HCT116 (cell line): ENCODE results near the gene PROK2. TPM values are rescaled to one million over a fixed set of nuclear protein-coding genes. Genes with fewer than 3 reads are reported as not detected.

Experiments used
- ATAC-seq: fragments of 200-7000 bp; cut with Tn5 transposase; 2 replicates; pipeline ENCODE4 v1.9.1; 2020; ENCODE audit warnings: mild to moderate bottlenecking, moderate library complexity
- BruUV-seq: library from RNA; stranded (reverse); fragments of 400-500 nt; replicated peaks from 2 replicates; lab custom pipeline; 2021; lab: Mats Ljungman, UMichigan
- CTCF ChIA-PET: fragments of 300-600 bp; sonication (Branson Sonifier 250); formaldehyde crosslinking; loops from one replicate; lab custom pipeline; 2021; ENCODE audit warnings: antibody characterized with exemption; lab: Charles Lee
- POLR2A ChIA-PET: fragments of 300-600, 350-600 bp; sonication (Branson Sonifier 250); formaldehyde crosslinking; loops from one replicate; lab custom pipeline; 2021; ENCODE audit warnings: antibody characterized with exemption; lab: Charles Lee
- RAD21 ChIA-PET, 2 experiments: fragments of 300-600 bp; sonication (Branson Sonifier 250); formaldehyde crosslinking; loops; one replicate each; lab custom pipeline; 2023; ENCODE audit warnings: low total read pairs in 2 of 2; ENCODE audit not compliant: uncharacterized antibody in 2 of 2, unreplicated experiment in 2 of 2, low non-redundant PET in 1 of 2; lab: Charles Lee
- DNase-seq: peaks from one replicate; pipeline ENCODE4 v3.0.0-alpha.2; 2010; ENCODE audit warnings: low read depth, low spot score
- H2AFZ ChIP-seq: fragments of 200-600 bp; shearing (Covaris generic), sonication (generic); 2 replicates; pipeline ENCODE4 v1.6.1; 2017; ENCODE audit warnings: low read depth, mixed run types, mixed read lengths, antibody characterized with exemption, low read length; ENCODE audit not compliant: poor library complexity, severe bottlenecking
- H3K27ac ChIP-seq: 2 replicates; pipeline ENCODE4 v1.5.1; 2012; ENCODE audit warnings: low read depth, low read length
- H3K27me3 ChIP-seq: fragments of 200-600 bp; sonication (generic); 2 replicates; pipeline ENCODE4 v1.6.1; 2016; ENCODE audit warnings: mixed run types, low read length, mixed read lengths; ENCODE audit not compliant: insufficient read depth
- H3K36me3 ChIP-seq, 2 experiments: fragments of 200-500 bp in 1 of 2; fragments of 200-600 bp in 1 of 2; sonication (Bioruptor generic) in 1 of 2; sonication (generic) in 1 of 2; 2 replicates each; pipeline versions ENCODE4 v1.5.1 to v1.6.1; 2014 to 2016; ENCODE audit warnings: low read length in 2 of 2, inconsistent platforms in 1 of 2, mixed read lengths in 1 of 2, mixed run types in 1 of 2; ENCODE audit not compliant: insufficient read depth in 2 of 2, control insufficient read depth in 1 of 2
- H3K4me1 ChIP-seq, 2 experiments: fragments of 200-600 bp in 1 of 2; sonication (generic) in 1 of 2; 2 replicates each; pipeline versions ENCODE4 v1.5.1 to v1.6.1; 2012 to 2017; ENCODE audit warnings: low read length in 2 of 2, inconsistent platforms in 1 of 2, mild to moderate bottlenecking in 1 of 2, mixed read lengths in 1 of 2, mixed run types in 1 of 2, moderate library complexity in 1 of 2; ENCODE audit not compliant: insufficient read depth in 2 of 2, control insufficient read depth in 1 of 2
- H3K4me2 ChIP-seq: fragments of 200-600 bp; sonication (generic); 2 replicates; pipeline ENCODE4 v1.6.1; 2017; ENCODE audit warnings: mixed run types, low read length, mixed read lengths
- H3K4me3 ChIP-seq, 2 experiments: fragments of 200-600 bp in 1 of 2; sonication (generic) in 1 of 2; replicated peaks in 1 of 2; 2 replicates each; pipeline ENCODE4 v1.5.1; 2011 to 2016; ENCODE audit warnings: low read length in 2 of 2, control low read depth in 1 of 2, low read depth in 1 of 2, mild to moderate bottlenecking in 1 of 2, mixed read lengths in 1 of 2, mixed run types in 1 of 2
- H3K79me2 ChIP-seq: fragments of 200-600 bp; sonication (generic); 2 replicates; pipeline ENCODE4 v1.6.1; 2017; ENCODE audit warnings: mild to moderate bottlenecking, mixed run types, low read length, moderate library complexity, mixed read lengths; ENCODE audit not compliant: insufficient read depth
- H3K9ac ChIP-seq: fragments of 200-600 bp; sonication (generic); 2 replicates; pipeline ENCODE4 v1.6.1; 2016; ENCODE audit warnings: low read length, mixed read lengths
- H3K9me2 ChIP-seq: fragments of 200-600 bp; sonication (generic), shearing (Covaris generic); 2 replicates; pipeline ENCODE4 v1.6.1; 2017; ENCODE audit warnings: mixed run types, mild to moderate bottlenecking, moderate library complexity; ENCODE audit not compliant: insufficient read depth
- H3K9me3 ChIP-seq, 2 experiments: fragments of 200-500 bp in 1 of 2; fragments of 200-600 bp in 1 of 2; sonication (Bioruptor generic) in 1 of 2; sonication (generic) in 1 of 2; 2 replicates each; pipeline ENCODE4 v1.6.1; 2014 to 2017; ENCODE audit warnings: low read length in 2 of 2, mixed read lengths in 2 of 2, inconsistent platforms in 1 of 2, low read depth in 1 of 2, mild to moderate bottlenecking in 1 of 2, mixed run types in 1 of 2, moderate library complexity in 1 of 2; ENCODE audit not compliant: control insufficient read depth in 1 of 2, insufficient read depth in 1 of 2
- H4K20me1 ChIP-seq: fragments of 200-600 bp; sonication (generic), shearing (Covaris generic); 2 replicates; pipeline ENCODE4 v1.6.1; 2017; ENCODE audit warnings: mixed run types, mild to moderate bottlenecking, moderate library complexity; ENCODE audit not compliant: insufficient read depth
- CBX3 ChIP-seq: IDR thresholded peaks from 2 replicates; pipeline ENCODE4 v1.6.1; 2012; ENCODE audit warnings: low read depth
- EGR1 ChIP-seq: IDR thresholded peaks from 2 replicates; pipeline ENCODE4 v1.6.1; 2012; ENCODE audit warnings: low read depth
- EZH2 ChIP-seq: fragments of 200-600 bp; sonication (generic); IDR thresholded peaks from 2 replicates; pipeline ENCODE4 v1.6.1; 2017; ENCODE audit warnings: antibody characterized with exemption, mixed run types
- EZH2phosphoT487 ChIP-seq: fragments of 200-600 bp; IDR thresholded peaks from 2 replicates; pipeline ENCODE4 v1.6.1; 2018; ENCODE audit warnings: antibody characterized with exemption, borderline replicate concordance
- FOSL1 ChIP-seq: IDR thresholded peaks from 2 replicates; pipeline ENCODE4 v1.6.1; 2012; ENCODE audit warnings: low read depth
- JUND ChIP-seq: IDR thresholded peaks from 2 replicates; pipeline ENCODE4 v1.6.1; 2012
- POLR2A ChIP-seq: IDR thresholded peaks from 2 replicates; pipeline ENCODE4 v1.7.0; 2011; ENCODE audit warnings: borderline replicate concordance; ENCODE audit not compliant: insufficient read depth, insufficient read length; ENCODE audit errors: extremely low read depth
- POLR2AphosphoS5 ChIP-seq: IDR thresholded peaks from 2 replicates; pipeline ENCODE4 v1.6.1; 2011; ENCODE audit warnings: mild to moderate bottlenecking, low read depth, low read length, moderate library complexity
- RAD21 ChIP-seq: IDR thresholded peaks from 2 replicates; pipeline ENCODE4 v1.6.1; 2012; ENCODE audit warnings: low read depth, mild to moderate bottlenecking
- SIN3A ChIP-seq: IDR thresholded peaks from 2 replicates; pipeline ENCODE4 v1.6.1; 2012; ENCODE audit warnings: low read depth
- SP1 ChIP-seq: IDR thresholded peaks from 2 replicates; pipeline ENCODE4 v1.6.1; 2012; ENCODE audit warnings: low read depth
- TCF7L2 ChIP-seq: IDR thresholded peaks from 2 replicates; pipeline ENCODE4 v1.7.0; 2011; ENCODE audit warnings: borderline replicate concordance, inconsistent platforms; ENCODE audit not compliant: insufficient read depth, insufficient read length; ENCODE audit errors: extremely low read depth
- YY1 ChIP-seq: IDR thresholded peaks from 2 replicates; pipeline ENCODE4 v1.6.1; 2011; ENCODE audit warnings: low read length, low read depth, moderate library complexity, mild to moderate bottlenecking; ENCODE audit not compliant: insufficient replicate concordance; ENCODE audit errors: extremely low read depth
- ZBTB33 ChIP-seq: IDR thresholded peaks from 2 replicates; pipeline ENCODE4 v1.6.1; 2011; ENCODE audit warnings: mild to moderate bottlenecking, low read length, moderate library complexity; ENCODE audit not compliant: insufficient replicate concordance; ENCODE audit errors: extremely low read depth
- ZNF274 ChIP-seq: fragments of 200-500 bp; sonication (Bioruptor generic); IDR thresholded peaks from 2 replicates; pipeline ENCODE4 v1.6.1; 2014; ENCODE audit warnings: mild to moderate bottlenecking, low read depth, low read length, inconsistent platforms
- intact Hi-C: fragments of 100-400 bp; cut with micrococcal nuclease; formaldehyde crosslinking; loops from 2 replicates; pipeline ENCODE4 v1.10.0; 2022
- total RNA-seq: library from RNA; stranded (reverse); gene quantifications from one replicate; pipeline ENCODE4 v1.2.1, GENCODE V29; 2021; ENCODE audit not compliant: unreplicated experiment
- TF ChIP-seq, protein P1 (sequence below): IDR thresholded peaks from 2 replicates; pipeline ENCODE4 v1.6.1; 2012
- TF ChIP-seq, protein P2 (sequence below): IDR thresholded peaks from 2 replicates; pipeline ENCODE4 v1.6.1; 2012

PROK2 gene
- total RNA-seq, 1 experiment from 2014 or later, result not detected

GRCh38 chr3:71728632-71729342, 56.2 kb downstream of the PROK2 start:
- no TSS peak for BruUV-seq
- POLR2A ChIA-PET, result no interaction called here

More at GRCh38 chr3:71728632-71729342, 56.2 kb downstream of the PROK2 start:
- DNase-seq, result no peak
- intact Hi-C loops, result no loop called here
- ChIA-PET CTCF (interaction anchor here (1.2 to 2.1 kb wide), 4 partner anchors 130 to 1090 kb away, joined by 3 to 18 read pairs (median 4); no protein-coding TSS in a partner anchor), RAD21 (no interaction called here)
- TF ChIP-seq SP1, result no peak
- TF ChIP-seq, protein P1, sequence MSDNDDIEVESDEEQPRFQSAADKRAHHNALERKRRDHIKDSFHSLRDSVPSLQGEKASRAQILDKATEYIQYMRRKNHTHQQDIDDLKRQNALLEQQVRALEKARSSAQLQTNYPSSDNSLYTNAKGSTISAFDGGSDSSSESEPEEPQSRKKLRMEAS, result no peak
- no peak for TF ChIP-seq POLR2AphosphoS5
- no peak for TF ChIP-seq EZH2
- no peak for TF ChIP-seq RAD21
- TF ChIP-seq, protein P2, sequence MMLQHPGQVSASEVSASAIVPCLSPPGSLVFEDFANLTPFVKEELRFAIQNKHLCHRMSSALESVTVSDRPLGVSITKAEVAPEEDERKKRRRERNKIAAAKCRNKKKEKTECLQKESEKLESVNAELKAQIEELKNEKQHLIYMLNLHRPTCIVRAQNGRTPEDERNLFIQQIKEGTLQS, result no peak
- no peak for TF ChIP-seq CBX3
- TF ChIP-seq FOSL1, result no peak
- no peak for TF ChIP-seq YY1
- TF ChIP-seq ZBTB33, result no peak
- no peak for TF ChIP-seq ZNF274
- no peak for TF ChIP-seq POLR2A
- TF ChIP-seq JUND, result no peak
- TF ChIP-seq SIN3A, result no peak
- no peak for TF ChIP-seq EZH2phosphoT487
- TF ChIP-seq EGR1, result no peak
- TF ChIP-seq TCF7L2, result no peak
- H3K27ac ChIP-seq, result no peak overlapping the region
- H4K20me1 ChIP-seq, result no peaks in the 10 kb centered on the region
- no peak overlapping the region for H3K4me2 ChIP-seq
- H3K27me3 ChIP-seq, result peaks cover 8% of the 10 kb centered on the region
- no peak overlapping the region for H3K9ac ChIP-seq
- H3K9me2 ChIP-seq, result no peaks in the 10 kb centered on the region
- H2AFZ ChIP-seq, result no peak overlapping the region
- H3K4me1 ChIP-seq, result peaks cover 7 to 21% of the 10 kb centered on the region in 2 experiments; a peak in 3 of 4 replicates
- H3K4me3 ChIP-seq, result no peak overlapping the region
- ATAC-seq, result no peak
- H3K36me3 ChIP-seq, result no peaks in the 10 kb centered on the region
- no peaks in the 10 kb centered on the region for H3K79me2 ChIP-seq
- no peaks in the 10 kb centered on the region for H3K9me3 ChIP-seq
